SH-SY5Y (cell line): ENCODE measurements around the gene GATA6.

ENCODE experiments used
- GATA2 ChIP-seq: IDR thresholded peaks from 2 replicates; pipeline ENCODE4 v1.6.1; 2011; ENCODE audit warnings: mild to moderate bottlenecking, low read depth, low read length
- GATA3 ChIP-seq: IDR thresholded peaks from 2 replicates; pipeline ENCODE4 v1.6.1; 2011; ENCODE audit warnings: low read depth, mild to moderate bottlenecking, low read length, moderate library complexity

DNA sequence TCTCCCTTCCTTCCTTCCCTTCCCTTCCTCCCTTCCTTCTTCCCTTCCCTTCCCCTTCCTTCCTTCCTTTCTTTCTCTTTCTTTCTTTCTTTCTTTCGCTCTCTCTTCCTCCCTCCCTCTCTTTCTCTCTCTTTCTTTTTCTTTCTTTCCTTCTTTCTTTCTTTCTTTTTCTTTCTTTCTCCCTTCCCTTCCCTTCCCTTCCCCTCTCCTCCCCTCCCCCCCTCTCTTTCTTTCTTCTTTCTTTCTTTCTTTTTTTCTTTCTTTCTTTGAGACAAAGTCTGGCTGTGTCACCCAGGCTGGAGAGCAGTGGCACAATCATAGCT lies 34.8 kb downstream of the GATA6 start:
- TF ChIP-seq GATA2, result no peak
- no peak for TF ChIP-seq GATA3
